OCI-LY7 (cell line): Measurements from ENCODE around the gene DROSHA. TPM values are rescaled to one million over a fixed set of nuclear protein-coding genes. Genes with fewer than 3 reads are reported as not detected.

Source experiments
- BruUV-seq: library from RNA; stranded (reverse); fragments of 400-500 nt; replicated peaks from 2 replicates; lab custom pipeline; 2021; lab: Mats Ljungman, UMichigan
- CTCF ChIA-PET: fragments of 300-600 bp; sonication (Branson Sonifier 250); formaldehyde crosslinking; loops from one replicate; lab custom pipeline; 2022; ENCODE audit warnings: antibody characterized with exemption; ENCODE audit not compliant: unreplicated experiment; lab: Charles Lee
- POLR2A ChIA-PET: fragments of 300-600 bp; sonication (Branson Sonifier 250); formaldehyde crosslinking; loops from one replicate; lab custom pipeline; 2022; ENCODE audit warnings: antibody characterized with exemption; lab: Charles Lee
- DNase-seq: peaks from one replicate; pipeline ENCODE4 v3.0.0-alpha.2; 2015; ENCODE audit warnings: low spot score
- H2AFZ ChIP-seq: fragments of 200-600 bp; sonication (generic), shearing (Covaris generic); 2 replicates; pipeline ENCODE4 v1.6.1; 2014; ENCODE audit warnings: mild to moderate bottlenecking, antibody characterized with exemption, low read length, moderate library complexity
- H3K27ac ChIP-seq: fragments of 200-600 bp; sonication (generic); 2 replicates; pipeline ENCODE4 v1.5.1; 2014; ENCODE audit warnings: mixed run types, low read depth, mild to moderate bottlenecking, moderate library complexity, low read length, inconsistent platforms; ENCODE audit not compliant: poor library complexity, severe bottlenecking
- H3K36me3 ChIP-seq: fragments of 200-600 bp; sonication (generic); 2 replicates; pipeline ENCODE4 v1.6.1; 2014; ENCODE audit warnings: mild to moderate bottlenecking, antibody characterized with exemption, low read length, moderate library complexity, mixed read lengths; ENCODE audit not compliant: insufficient read depth
- H3K4me1 ChIP-seq: fragments of 200-600 bp; sonication (generic); 2 replicates; pipeline ENCODE4 v1.5.1; 2014; ENCODE audit warnings: mild to moderate bottlenecking, low read length; ENCODE audit not compliant: insufficient read depth, poor library complexity, severe bottlenecking
- H3K4me2 ChIP-seq: fragments of 200-600 bp; sonication (generic); 2 replicates; pipeline ENCODE4 v1.6.1; 2014; ENCODE audit warnings: mild to moderate bottlenecking, low read length
- H3K4me3 ChIP-seq: fragments of 200-600 bp; sonication (generic); 2 replicates; pipeline ENCODE4 v1.5.1; 2014; ENCODE audit warnings: mild to moderate bottlenecking, low read depth, low read length; ENCODE audit not compliant: poor library complexity, severe bottlenecking
- H3K79me2 ChIP-seq: fragments of 200-600 bp; sonication (generic); 2 replicates; pipeline ENCODE4 v1.6.1; 2016; ENCODE audit warnings: low read depth, mild to moderate bottlenecking, low read length, moderate library complexity, mixed read lengths; ENCODE audit not compliant: insufficient read depth
- H3K9me2 ChIP-seq: fragments of 200-600 bp; sonication (generic); 2 replicates; pipeline ENCODE4 v1.6.1; 2016; ENCODE audit warnings: mild to moderate bottlenecking, low read length, mixed read lengths; ENCODE audit not compliant: insufficient read depth
- H3K9me3 ChIP-seq: fragments of 200-600 bp; sonication (generic); 2 replicates; pipeline ENCODE4 v1.6.1; 2014; ENCODE audit warnings: mild to moderate bottlenecking, mixed run types, low read length, mixed read lengths
- H4K20me1 ChIP-seq: fragments of 200-600 bp; sonication (generic); 2 replicates; pipeline ENCODE4 v1.6.1; 2014; ENCODE audit warnings: mild to moderate bottlenecking, antibody characterized with exemption, low read length, moderate library complexity, mixed read lengths; ENCODE audit not compliant: insufficient read depth
- EZH2phosphoT487 ChIP-seq: fragments of 200-600 bp; sonication (generic); IDR thresholded peaks from 2 replicates; pipeline ENCODE4 v1.6.1; 2018; ENCODE audit warnings: low read depth, borderline replicate concordance, mild to moderate bottlenecking, mixed run types, antibody characterized with exemption, low read length, moderate library complexity, mixed read lengths
- intact Hi-C: fragments of 100-400 bp; cut with micrococcal nuclease; formaldehyde crosslinking; loops from one replicate; pipeline ENCODE4 v1.10.0; 2022; ENCODE audit not compliant: unreplicated experiment
- total RNA-seq, 2 experiments: library from RNA; depleted of rRNA in 1 of 2; stranded (reverse); fragments of >200 nt in 1 of 2; shearing (Covaris generic) in 1 of 2; gene quantifications; 2 replicates each; pipeline ENCODE4 v1.2.3, GENCODE V29; 2014 to 2022
- TF ChIP-seq, protein P1 (sequence below): fragments of 200-600 bp; sonication (generic); conservative IDR thresholded peaks from 2 replicates; pipeline ENCODE4 v1.5.1; 2014; ENCODE audit warnings: mild to moderate bottlenecking, antibody characterized with exemption, low read length, moderate library complexity, mixed read lengths

The DROSHA gene
- total RNA-seq, 2 experiments from 2014 or later = 56.3 to 92.8 TPM

DNA sequence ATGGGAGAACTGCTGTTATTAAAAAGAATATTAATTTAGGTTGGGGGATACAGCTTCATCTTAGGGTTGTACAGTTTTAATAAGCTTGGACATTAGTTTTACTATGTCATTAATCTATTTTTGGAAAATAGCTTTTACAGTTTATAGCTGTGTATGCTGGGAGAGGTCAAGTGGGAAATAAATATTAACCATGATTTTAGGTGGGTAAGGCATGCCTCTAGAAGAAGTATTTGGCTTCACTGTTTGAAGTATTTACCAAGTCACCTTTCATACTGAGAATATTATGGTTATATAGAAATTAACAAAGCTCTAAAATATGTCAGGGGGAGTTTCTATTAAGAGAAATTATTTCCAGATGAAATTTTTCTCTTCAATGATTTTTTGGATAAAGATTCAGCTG is 5.5 kb upstream of the DROSHA start:
- H4K20me1 ChIP-seq = no peaks in the 10 kb centered on the region
- DNase-seq = no peak
- H2AFZ ChIP-seq = no peak overlapping the region
- ChIA-PET POLR2A (interaction anchor here (0.5 to 0.6 kb wide), 2 partner anchors 156 to 733 kb away, joined by 3 to 5 read pairs; no protein-coding TSS in a partner anchor), CTCF (no interaction called here)
- H3K4me3 ChIP-seq = no peak overlapping the region
- H3K4me1 ChIP-seq = peaks cover 20% of the 10 kb centered on the region
- H3K4me2 ChIP-seq = no peak overlapping the region
- H3K79me2 ChIP-seq = peaks cover 34% of the 10 kb centered on the region; the same call in 1 of the 2 replicates
- intact Hi-C loops = loop anchor here (10.0 kb wide), 1 partner anchor 1907 kb away; the partner anchor contains the start of gene TARS1
- H3K9me2 ChIP-seq = no peaks in the 10 kb centered on the region
- no peaks in the 10 kb centered on the region for H3K9me3 ChIP-seq
- H3K36me3 ChIP-seq = peaks cover 77% of the 10 kb centered on the region
- no TSS peak for BruUV-seq
- TF ChIP-seq, protein P1, sequence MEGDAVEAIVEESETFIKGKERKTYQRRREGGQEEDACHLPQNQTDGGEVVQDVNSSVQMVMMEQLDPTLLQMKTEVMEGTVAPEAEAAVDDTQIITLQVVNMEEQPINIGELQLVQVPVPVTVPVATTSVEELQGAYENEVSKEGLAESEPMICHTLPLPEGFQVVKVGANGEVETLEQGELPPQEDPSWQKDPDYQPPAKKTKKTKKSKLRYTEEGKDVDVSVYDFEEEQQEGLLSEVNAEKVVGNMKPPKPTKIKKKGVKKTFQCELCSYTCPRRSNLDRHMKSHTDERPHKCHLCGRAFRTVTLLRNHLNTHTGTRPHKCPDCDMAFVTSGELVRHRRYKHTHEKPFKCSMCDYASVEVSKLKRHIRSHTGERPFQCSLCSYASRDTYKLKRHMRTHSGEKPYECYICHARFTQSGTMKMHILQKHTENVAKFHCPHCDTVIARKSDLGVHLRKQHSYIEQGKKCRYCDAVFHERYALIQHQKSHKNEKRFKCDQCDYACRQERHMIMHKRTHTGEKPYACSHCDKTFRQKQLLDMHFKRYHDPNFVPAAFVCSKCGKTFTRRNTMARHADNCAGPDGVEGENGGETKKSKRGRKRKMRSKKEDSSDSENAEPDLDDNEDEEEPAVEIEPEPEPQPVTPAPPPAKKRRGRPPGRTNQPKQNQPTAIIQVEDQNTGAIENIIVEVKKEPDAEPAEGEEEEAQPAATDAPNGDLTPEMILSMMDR = no peak
- TF ChIP-seq EZH2phosphoT487 = no peak
- no peak overlapping the region for H3K27ac ChIP-seq

DNA sequence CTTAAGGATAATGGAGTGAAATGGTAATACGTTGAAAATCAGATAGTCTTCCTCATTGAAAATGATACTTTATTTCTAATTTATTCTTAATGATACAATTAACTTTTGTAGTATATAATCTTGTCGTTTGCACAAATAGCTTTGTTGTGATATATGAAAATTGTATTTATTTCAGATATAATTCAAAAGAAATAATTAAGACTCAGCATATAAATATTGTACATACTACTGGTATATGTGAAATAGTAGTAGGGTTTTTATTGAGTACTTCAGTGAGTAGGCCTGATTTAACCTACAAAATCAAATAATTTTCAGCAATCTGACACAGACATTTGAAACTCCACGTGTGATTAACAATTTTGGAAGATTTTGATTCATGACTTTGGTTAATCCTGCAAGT is 5.0 kb upstream of the DROSHA start:
- ChIA-PET POLR2A (interaction anchor here (0.6 to 0.9 kb wide), 3 partner anchors 10 to 116 kb away, joined by 3 to 4 read pairs (median 3); no protein-coding TSS in a partner anchor), CTCF (no interaction called here)
- TF ChIP-seq, protein P1 = no peak
- no peak overlapping the region for H2AFZ ChIP-seq
- H3K9me2 ChIP-seq = no peaks in the 10 kb centered on the region
- no peaks in the 10 kb centered on the region for H3K9me3 ChIP-seq
- DNase-seq = no peak
- no peak overlapping the region for H3K27ac ChIP-seq
- peaks cover 20% of the 10 kb centered on the region for H3K4me1 ChIP-seq
- H3K79me2 ChIP-seq = peaks cover 34% of the 10 kb centered on the region; the same call in 1 of the 2 replicates
- no TSS peak for BruUV-seq
- intact Hi-C loops = loop anchor here (10.0 kb wide), 1 partner anchor 1908 kb away; the partner anchor contains the start of gene TARS1
- no peaks in the 10 kb centered on the region for H4K20me1 ChIP-seq
- peaks cover 73% of the 10 kb centered on the region for H3K36me3 ChIP-seq
- no peak overlapping the region for H3K4me2 ChIP-seq
- no peak overlapping the region for H3K4me3 ChIP-seq

- ChIA-PET POLR2A (no interaction called here), CTCF (no interaction called here)
- H3K4me3 ChIP-seq = peak overlapping the region; percentile 78
- peaks cover 3% of the 10 kb centered on the region; the same call in 1 of the 2 replicates for H4K20me1 ChIP-seq
- H3K36me3 ChIP-seq = peaks cover 55% of the 10 kb centered on the region
- peaks cover 54% of the 10 kb centered on the region for H3K79me2 ChIP-seq
- BruUV-seq = TSS peak; percentile 41
- peaks cover 34% of the 10 kb centered on the region for H3K4me1 ChIP-seq
- H3K27ac ChIP-seq = no peak overlapping the region
- H3K9me3 ChIP-seq = no peaks in the 10 kb centered on the region
- H3K9me2 ChIP-seq = no peaks in the 10 kb centered on the region
- intact Hi-C loops = loop anchor here (10.0 kb wide), 1 partner anchor 1910 kb away; the partner anchor contains the start of gene TARS1
- no peak for DNase-seq
- H3K4me2 ChIP-seq = peak overlapping the region; percentile 91
- H2AFZ ChIP-seq = no peak overlapping the region
- no peak for TF ChIP-seq EZH2phosphoT487
- TF ChIP-seq, protein P1 = no peak
Measured at GRCh38 chr5:31534527-31535046, 2.7 kb upstream of the DROSHA start.
